OCI-M2 (cell line): ENCODE data around the gene BMS1.
"Not testable (repeated sequence)": the region's sequence is repeated elsewhere in the genome, so short reads cannot be mapped to it uniquely, and the experiment has no call there.

Source experiments
- DNase-seq: peaks from one replicate; lab custom pipeline; 2025; ENCODE audit not compliant: unreplicated experiment; lab: John Stamatoyannopoulos, UW

BMS1 gene

GRCh38 chr10:42865716-42866114 lies 83.1 kb downstream of the BMS1 start:
- no peak for DNase-seq

GRCh38 chr10:42866115-42866995 lies 83.8 kb downstream of the BMS1 start:
- DNase-seq: no peak

GRCh38 chr10:42867571-42867970 lies 85.0 kb downstream of the BMS1 start:
- DNase-seq: no peak

DNA sequence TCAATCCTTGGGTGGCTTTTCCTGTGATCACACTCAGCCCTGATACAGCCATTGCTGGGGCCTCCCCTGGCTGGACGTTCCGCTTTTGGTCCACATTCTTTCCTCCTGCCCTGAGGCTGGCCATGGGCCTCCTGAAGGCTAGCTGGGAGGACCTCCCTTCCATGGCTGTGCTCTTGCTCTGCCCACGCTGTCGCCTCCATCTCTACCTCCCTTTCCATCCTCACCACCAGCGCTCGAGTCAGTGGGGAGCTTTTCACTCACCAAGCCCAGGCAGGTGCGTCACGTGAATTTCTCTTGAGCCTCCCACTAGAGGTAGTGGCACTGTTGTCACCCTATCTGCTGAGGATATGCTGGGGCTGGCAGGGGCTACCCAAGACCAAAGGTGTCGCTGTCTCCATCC lies 85.9 kb downstream of the BMS1 start:
- DNase-seq: no peak

GRCh38 chr10:42869977-42870350 lies 87.4 kb downstream of the BMS1 start:
- no peak for DNase-seq

- not testable (repeated sequence) for DNase-seq
Observed at GRCh38 chr10:42871138-42871641, 88.6 kb downstream of the BMS1 start.

DNA sequence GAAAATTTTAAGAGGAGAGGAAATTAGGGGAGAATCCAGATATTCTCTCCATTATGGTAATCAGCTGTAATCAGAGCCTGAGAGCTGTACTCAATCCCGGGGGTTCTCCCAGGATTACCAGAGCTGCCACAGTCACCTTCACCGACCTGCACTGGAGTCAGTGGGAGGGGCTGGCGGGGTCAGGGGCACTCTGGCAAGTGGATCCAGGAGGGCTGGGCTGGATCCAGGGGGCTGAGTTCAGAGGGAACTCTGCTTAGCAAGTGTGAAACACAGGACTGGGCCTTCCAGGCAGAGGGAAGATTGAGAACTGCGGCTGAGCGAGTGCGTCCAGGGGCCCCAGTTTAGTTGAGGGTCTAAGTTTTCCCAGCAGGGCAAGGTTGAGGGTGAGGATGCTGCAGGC lies 89.2 kb downstream of the BMS1 start:
- DNase-seq: no peak

DNA sequence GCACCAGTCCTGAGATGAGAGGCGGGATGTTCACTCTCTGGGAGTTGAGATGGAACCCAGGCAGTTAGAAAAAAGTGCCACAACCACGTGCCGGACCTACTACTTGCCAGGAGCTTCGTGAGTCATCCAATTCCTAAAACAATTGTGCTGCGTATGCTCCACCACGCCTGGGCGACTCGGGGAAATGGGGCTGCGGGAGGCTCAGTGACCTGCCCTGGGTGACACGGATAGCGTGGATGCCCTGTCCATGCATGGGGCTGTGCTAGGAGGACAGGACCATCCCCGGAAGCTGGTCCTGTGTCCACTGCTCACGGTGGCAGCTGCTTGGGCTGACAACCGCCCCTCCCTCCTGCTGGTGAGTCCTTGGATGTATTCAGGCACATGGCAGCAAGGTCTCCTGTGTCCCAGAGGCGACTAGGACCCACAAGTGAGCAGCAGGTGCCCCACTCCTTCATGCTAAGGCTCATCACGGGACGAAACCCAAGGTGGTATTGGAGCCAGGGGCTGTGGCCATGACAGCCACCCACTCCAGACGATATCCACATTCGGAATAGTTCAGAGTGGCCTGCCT lies 90.4 kb downstream of the BMS1 start:
- no peak for DNase-seq

GRCh38 chr10:42874713-42875387 lies 92.3 kb downstream of the BMS1 start:
- DNase-seq: no peak

DNA sequence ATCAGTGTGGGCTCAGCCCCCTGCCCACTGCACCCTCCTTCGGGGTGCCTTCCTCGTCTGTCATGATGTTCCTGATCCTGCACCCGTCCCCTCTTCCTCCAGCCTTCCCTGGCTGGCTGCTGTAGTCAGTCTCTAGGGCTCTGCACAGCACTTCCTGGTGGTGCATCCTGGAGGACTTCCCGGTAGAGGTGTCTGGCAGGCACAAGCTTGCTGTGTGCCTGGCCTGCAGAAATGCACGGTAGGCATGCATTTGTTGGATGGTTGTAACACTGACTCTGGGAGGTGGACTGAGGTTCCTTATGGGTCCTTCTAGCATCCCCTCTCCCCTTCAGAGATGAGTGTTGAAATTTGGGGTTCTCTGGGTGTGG lies 92.8 kb downstream of the BMS1 start:
- no peak for DNase-seq

DNA sequence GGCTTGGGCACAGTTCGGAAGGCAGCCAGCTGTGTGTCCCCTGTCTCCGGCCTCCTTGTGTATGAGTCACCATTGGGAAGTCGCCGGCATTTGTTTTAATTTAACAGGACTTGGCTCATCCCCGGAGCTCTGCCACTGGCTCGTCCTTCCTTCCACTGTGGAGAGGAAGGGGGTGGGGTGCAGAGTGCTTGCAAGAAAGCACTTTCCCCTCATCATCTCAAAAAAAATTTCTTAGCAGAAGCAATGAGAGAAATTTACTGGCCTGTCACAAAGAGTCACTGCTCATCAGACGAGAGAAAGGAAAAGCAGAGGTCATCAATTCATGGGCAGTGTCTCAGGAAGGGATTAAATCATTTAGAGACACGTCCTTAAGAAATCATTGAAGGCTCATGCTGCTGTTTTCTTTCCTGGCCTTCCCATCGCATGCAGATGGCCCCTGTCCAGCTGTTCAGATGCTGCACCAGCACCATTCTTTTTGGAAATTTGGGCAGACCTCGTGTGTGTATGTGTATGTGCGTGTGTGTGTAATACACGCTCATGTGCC lies 93.3 kb downstream of the BMS1 start:
- DNase-seq: no peak

GRCh38 chr10:42876476-42876875 lies 93.9 kb downstream of the BMS1 start:
- DNase-seq: no peak

DNA sequence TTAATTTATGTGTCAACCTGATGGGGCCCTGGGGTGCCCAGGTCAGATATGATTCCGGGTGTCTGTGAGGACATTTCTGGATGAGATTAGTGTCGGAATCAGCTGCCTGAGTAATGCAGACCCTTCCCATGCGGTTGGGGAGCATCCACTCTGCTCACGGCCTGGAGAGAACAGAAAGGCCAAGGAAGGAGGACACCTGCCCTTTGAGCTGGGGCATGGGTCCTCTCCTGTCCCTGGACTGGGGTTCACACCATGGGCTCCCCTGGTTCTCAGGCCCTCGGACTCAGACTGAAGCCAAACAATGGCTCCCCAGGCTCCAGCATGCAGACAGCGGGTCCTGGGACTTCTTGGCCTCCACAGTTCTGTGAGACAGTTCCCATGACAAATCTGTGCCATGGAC lies 94.3 kb downstream of the BMS1 start:
- no peak for DNase-seq

DNA sequence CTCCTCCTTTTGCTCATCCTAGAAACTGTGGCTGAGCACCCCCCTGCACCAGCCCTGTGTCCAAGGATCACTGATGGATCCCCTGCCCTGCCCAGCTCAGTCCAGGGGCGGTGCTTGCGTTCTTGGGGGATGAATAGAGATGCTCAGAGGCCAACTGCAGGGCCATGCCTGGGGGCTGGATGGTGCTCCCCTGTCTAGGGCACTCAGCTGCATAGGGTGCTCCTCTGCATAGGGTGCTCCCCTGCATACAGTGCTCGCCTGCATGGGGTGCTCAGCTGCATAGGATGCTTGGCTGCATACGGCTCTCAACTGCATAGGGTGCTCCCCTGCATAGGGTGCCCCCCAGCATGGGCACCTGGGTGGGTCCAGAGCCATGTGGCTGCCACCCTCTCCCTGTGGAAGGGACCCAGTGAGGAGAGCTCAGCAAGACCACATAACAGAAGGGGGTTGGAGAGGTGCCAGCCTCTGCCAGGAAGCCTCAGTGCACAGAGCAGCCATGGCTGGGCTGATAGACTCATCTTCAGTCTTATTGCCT lies 95.0 kb downstream of the BMS1 start:
- no peak for DNase-seq

DNA sequence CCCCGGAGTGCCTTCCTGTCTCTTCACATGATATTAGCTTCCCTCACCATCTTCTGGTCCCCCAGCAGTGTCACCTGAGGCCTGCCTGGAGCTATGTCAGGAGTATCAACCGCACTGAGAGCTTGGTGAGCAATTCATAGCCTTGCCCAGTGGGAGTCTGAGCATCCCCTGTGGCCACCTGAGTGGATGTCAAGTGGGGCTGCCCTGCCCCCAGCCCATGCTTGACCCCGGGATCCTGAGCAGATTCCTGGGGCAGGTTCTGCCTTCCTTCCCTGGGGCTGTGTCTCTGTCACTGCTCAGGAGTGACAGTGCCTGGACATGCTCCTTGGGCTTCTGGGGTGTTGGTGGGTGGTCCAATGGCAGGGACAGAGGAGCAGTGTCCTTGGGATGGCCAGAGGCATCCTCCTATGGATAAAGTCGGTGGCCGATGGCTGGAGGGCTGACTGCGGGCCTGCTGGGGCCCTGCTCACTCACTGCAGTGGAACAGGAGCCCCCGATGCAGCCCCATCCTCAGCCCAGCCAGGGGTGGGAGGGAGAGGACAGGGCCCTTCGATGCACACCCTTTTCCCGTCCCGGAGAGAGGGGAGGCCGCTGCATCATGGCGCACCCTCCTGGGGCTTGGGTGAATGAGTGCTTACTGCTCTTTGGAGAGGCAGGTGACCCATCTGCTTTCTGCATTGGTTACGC lies 95.7 kb downstream of the BMS1 start:
- DNase-seq: no peak

- DNase-seq: no peak
Observed at GRCh38 chr10:42878821-42879195, 96.2 kb downstream of the BMS1 start.

DNA sequence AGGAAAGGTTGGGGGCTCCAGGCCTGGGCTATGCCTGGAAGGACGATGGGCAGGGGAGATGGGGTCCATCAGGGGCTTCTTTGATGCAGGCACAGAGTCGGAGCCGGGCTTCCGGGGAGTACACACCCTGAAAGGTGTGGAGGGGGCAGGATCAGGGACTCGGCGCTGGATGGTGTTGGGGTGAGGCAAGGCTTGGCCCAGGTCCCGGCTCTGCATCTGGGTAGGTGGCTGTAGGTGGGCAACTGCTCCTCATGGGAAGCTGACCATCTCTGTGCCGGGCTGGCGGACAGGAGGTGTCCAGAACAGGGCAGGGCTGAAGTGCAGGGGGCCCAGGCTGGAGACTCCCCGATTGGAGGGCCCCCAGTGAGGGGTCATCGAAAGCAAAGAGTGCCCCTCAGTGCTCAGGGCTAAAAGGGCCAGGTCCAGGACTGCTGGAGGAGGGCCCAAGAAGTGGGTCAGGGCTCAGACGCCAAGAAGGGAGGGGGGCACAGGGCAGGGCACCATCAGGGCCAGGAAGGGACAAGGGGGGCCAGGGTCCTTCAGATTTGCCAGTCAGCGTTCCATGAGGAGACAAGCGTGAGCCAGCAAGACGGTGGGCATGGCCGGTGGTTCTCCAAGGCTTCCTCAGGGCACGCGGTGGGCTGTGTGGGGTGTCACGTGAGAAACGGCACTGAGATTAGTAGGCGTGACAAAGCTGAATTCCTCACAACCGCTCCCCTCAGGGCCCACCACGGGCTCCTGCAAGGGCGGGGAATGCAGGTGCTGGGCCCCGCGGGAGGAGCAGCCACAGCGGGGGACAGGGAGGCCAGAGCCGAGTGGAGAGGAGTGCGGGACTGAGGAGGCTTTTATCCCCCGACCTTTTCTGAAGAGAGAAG lies 97.0 kb downstream of the BMS1 start:
- no peak for DNase-seq

DNA sequence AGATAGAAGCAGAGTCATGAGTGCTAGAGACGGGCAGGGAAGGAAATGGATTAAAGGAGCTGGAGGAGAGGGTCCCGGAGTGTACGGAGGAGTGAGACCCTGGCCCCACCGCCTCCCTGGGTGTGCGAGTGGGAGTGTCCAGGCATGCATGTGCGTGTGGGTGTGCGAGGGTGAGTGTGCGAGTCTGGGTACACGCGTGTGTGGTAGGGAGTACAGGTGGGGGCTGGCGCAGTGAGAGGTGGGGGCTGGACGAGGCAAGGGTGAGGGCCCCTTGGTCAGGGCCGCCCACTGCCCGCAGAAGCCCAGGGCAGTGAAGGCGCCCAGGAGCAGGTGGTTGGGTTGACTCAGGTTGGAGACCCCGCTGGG lies 97.6 kb downstream of the BMS1 start:
- no peak for DNase-seq

DNA sequence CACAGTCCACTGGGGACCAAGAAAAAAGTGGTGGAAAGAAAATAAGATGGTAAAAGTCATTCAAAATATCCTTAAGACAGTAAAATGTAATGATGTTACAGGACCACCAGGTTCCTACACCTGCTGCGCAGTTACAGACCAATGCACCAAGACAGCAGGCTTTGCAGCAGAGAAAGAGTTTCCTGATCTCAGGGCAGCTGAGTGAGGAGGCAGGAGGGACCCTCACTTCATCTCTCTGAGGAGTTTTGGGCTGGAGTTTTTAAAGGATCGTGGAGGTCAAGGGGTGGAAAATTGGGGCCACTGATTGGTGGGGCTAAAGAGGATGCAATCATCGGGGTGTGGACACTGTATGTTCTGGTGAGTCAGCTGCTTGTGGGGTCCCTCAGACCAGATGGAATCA lies 100.0 kb downstream of the BMS1 start:
- DNase-seq: no peak
